ENCODE results near the gene IL19. TPM values are rescaled to one million over a fixed set of nuclear protein-coding genes. Genes with fewer than 3 reads are reported as not detected.

The IL19 gene
- polyA plus RNA-seq, 1 experiment, result 0.07 TPM

DNA sequence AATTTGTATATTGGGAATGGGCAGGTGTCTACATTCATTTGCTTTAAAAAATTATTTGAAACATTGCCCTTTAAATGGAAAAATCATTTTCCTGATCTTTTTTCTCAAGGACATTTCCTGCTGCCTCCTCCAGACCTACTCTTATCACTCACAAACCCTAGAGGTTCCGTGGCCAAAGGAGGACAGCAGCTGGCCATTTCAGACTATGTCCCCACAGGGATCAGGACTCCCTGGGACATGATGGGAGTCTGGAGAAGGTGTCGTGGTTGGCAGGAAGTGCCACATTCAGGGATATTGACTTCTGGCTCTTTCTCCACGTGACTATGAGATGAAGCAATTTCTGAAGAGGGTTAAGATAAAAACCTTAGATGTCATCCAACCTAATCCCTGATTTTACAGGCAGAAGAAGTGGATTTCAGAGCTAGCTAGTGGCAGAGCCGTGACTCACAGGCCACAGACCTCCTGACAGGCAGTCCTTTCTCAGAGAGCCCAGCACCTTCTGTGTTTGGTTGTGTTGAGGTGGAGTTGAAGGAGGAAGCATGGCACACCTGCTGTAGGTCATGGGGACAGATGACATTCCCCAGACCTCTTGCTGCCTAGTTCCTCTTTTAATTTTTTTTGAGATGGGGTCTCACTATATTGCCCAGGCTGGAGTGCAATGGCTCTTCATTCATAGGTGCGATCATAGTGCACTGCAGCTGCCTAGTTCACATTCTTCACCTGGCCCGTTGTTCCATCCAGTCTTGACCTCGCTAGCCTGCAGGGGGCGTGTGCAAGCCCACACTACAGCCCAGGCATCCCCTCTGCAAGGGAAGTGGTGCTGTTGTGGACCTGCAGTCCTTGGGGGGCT lies 27.2 kb downstream of the IL19 start:
- Histone ChIP-seq H3K9me3 (ENCODE audit: control insufficient read depth, insufficient read depth, low read length) (no peaks in the 10 kb centered on the region; the same call in 1 of the 2 replicates), H3K4me3 (ENCODE audit: low read depth, low read length) (no peak overlapping the region), H3K27ac (ENCODE audit: low read depth, low read length) (no peak overlapping the region), H3K27me3 (ENCODE audit: control insufficient read depth, insufficient read depth, low read length) (peaks cover 2% of the 10 kb centered on the region)
- ChIA-PET POLR2A (no interaction called here), CTCF (interaction anchor here (1.0 kb wide), 1 partner anchor 10 kb away, joined by 5 read pairs; no protein-coding TSS in a partner anchor)
- no peak for DNase-seq (ENCODE audit: low read depth, low spot score)
- TF ChIP-seq, protein P1, sequence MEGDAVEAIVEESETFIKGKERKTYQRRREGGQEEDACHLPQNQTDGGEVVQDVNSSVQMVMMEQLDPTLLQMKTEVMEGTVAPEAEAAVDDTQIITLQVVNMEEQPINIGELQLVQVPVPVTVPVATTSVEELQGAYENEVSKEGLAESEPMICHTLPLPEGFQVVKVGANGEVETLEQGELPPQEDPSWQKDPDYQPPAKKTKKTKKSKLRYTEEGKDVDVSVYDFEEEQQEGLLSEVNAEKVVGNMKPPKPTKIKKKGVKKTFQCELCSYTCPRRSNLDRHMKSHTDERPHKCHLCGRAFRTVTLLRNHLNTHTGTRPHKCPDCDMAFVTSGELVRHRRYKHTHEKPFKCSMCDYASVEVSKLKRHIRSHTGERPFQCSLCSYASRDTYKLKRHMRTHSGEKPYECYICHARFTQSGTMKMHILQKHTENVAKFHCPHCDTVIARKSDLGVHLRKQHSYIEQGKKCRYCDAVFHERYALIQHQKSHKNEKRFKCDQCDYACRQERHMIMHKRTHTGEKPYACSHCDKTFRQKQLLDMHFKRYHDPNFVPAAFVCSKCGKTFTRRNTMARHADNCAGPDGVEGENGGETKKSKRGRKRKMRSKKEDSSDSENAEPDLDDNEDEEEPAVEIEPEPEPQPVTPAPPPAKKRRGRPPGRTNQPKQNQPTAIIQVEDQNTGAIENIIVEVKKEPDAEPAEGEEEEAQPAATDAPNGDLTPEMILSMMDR (IDR thresholded peaks at IDR 0.05; ENCODE audit: low read depth, low read length), result peak; percentile 53

DNA sequence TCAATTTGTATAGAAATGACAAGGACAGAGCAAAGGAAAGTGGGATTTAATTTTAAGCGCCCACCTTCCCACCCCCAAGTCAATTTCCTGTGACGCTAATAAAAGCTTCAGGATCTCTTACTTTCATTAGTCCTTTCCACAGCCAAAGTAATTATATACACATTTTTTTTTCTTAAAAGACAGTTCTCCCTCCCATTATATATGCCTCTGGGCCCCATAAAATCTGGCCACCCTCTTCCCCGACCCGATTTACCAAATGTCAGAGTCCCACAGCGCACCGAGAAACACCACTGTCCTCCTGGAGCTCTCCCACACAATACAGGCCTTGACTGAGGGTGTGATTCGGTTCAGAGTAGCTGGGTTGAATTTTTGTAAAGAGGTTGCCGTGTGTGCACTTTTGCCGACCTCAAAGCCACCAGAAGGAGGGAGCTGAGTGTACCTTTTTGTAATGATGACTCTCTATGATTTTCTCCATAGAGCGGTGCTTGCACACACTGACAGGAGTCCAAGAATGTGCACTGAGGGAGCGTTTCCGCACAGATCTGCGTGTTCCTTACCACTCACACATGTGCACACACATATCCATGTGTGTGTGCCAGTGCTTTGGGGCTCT lies 27.9 kb downstream of the IL19 start:
- POLR2A ChIA-PET, result no interaction called here
- TF ChIP-seq, protein P1 (IDR thresholded peaks at IDR 0.05; ENCODE audit: low read depth, low read length), result no peak
- CTCF ChIA-PET, result interaction anchor here (1.0 to 1.3 kb wide), 2 partner anchors 9 to 37 kb away, joined by 5 read pairs; no protein-coding TSS in a partner anchor

DNA sequence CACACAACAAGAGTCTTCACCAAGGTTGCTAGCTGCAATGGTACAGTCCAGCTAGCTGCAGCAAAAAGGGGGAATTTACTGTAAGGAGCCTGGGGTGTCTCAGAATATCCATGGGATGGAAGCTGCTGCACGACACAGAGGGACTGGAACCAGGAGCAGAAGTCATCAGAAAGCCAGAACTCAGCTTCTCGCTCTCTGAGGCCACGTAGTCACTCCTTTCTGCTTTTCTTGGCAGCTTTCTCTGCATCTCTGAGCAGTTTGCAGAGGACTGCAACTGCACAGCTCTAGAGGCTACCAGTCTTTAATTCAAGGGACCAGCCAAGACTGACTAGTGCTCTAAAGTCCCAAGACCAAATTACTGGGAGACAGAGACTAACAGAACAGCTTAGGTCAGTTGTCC lies 28.7 kb downstream of the IL19 start:
- no peaks in the 10 kb centered on the region for H3K9me3 ChIP-seq (ENCODE audit: control insufficient read depth, insufficient read depth, low read length)
- DNase-seq (ENCODE audit: low read depth, low spot score), result no peak

More for the DNA sequence above, 27.9 kb downstream of the IL19 start:
- no peaks in the 10 kb centered on the region for H3K9me3 ChIP-seq (ENCODE audit: control insufficient read depth, insufficient read depth, low read length)
- peaks cover 2% of the 10 kb centered on the region for H3K27me3 ChIP-seq (ENCODE audit: control insufficient read depth, insufficient read depth, low read length)
- H3K4me3 ChIP-seq (ENCODE audit: low read depth, low read length), result no peak overlapping the region
- H3K27ac ChIP-seq (ENCODE audit: low read depth, low read length), result no peak overlapping the region
- no peak for DNase-seq (ENCODE audit: low read depth, low spot score)

DNA sequence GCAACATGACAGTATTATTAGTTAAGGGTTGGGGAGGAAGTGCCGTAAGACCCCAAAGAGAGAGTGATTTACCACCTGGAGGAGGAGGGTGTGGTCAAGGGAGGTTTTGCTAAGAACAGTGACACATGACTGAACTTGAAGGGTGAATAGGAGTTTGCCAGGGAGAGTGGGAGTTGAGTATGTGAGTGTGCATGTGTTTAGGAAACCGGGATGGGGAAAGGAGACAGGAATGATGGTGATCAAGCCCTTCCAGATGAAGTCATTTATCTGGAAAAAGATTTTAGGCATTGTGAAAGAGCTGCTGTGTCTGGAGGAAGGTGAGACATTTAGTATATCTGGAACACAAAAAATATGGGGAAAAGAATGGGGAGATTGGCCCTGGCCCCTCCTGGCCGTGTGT lies 29.8 kb downstream of the IL19 start:
- CTCF ChIA-PET, result interaction anchor here (1.2 to 1.6 kb wide), 2 partner anchors 75 to 112 kb away, joined by 3 to 4 read pairs; no protein-coding TSS in a partner anchor
- Histone ChIP-seq H3K27me3 (ENCODE audit: control insufficient read depth, insufficient read depth, low read length) (peaks cover 2% of the 10 kb centered on the region), H3K9me3 (ENCODE audit: control insufficient read depth, insufficient read depth, low read length) (no peaks in the 10 kb centered on the region), H3K4me3 (ENCODE audit: low read depth, low read length) (no peak overlapping the region), H3K27ac (ENCODE audit: low read depth, low read length) (no peak overlapping the region)
- DNase-seq (ENCODE audit: low read depth, low spot score), result no peak
- TF ChIP-seq, protein P1 (IDR thresholded peaks at IDR 0.05; ENCODE audit: low read depth, low read length), result no peak
- POLR2A ChIA-PET, result no interaction called here

More for the DNA sequence above, 28.7 kb downstream of the IL19 start:
- POLR2A ChIA-PET, result no interaction called here
- TF ChIP-seq, protein P1 (IDR thresholded peaks at IDR 0.05; ENCODE audit: low read depth, low read length), result no peak
- H3K27ac ChIP-seq (ENCODE audit: low read depth, low read length), result no peak overlapping the region
- H3K4me3 ChIP-seq (ENCODE audit: low read depth, low read length), result no peak overlapping the region
- CTCF ChIA-PET, result interaction anchor here (0.9 to 1.6 kb wide), 6 partner anchors 8 to 113 kb away, joined by 3 to 5 read pairs (median 4); no protein-coding TSS in a partner anchor
- H3K27me3 ChIP-seq (ENCODE audit: control insufficient read depth, insufficient read depth, low read length), result peaks cover 2% of the 10 kb centered on the region

DNA sequence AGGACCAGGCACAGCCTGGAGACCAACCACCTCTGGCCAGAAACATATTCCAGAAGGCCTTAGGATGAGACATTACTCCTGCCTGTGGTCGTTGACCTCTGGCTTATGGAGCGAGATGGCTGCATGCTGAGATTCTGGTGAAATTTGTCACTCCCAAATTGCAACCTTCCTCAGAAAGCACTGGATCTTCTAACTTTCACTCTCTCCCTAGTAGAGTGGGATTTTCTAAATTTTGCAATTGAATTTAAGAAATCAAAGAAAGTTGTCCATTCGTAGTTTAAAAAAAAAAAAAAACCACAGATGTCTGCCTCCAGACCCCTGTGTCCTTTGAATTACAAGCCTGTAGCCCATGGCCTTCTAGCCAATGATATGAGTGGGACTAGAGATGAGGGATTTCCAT lies 30.3 kb downstream of the IL19 start:
- no peak for DNase-seq (ENCODE audit: low read depth, low spot score)
- ChIA-PET POLR2A (no interaction called here), CTCF (interaction anchor here (1.1 kb wide), 1 partner anchor 111 kb away, joined by 3 read pairs; no protein-coding TSS in a partner anchor)
- Histone ChIP-seq H3K9me3 (ENCODE audit: control insufficient read depth, insufficient read depth, low read length) (no peaks in the 10 kb centered on the region), H3K27ac (ENCODE audit: low read depth, low read length) (no peak overlapping the region), H3K4me3 (ENCODE audit: low read depth, low read length) (no peak overlapping the region), H3K27me3 (ENCODE audit: control insufficient read depth, insufficient read depth, low read length) (peaks cover 2% of the 10 kb centered on the region)
- TF ChIP-seq, protein P1 (IDR thresholded peaks at IDR 0.05; ENCODE audit: low read depth, low read length), result no peak
